ENCODE measurements around the gene LDHB.
"Not testable (repeated sequence)": the region's sequence is repeated elsewhere in the genome, so short reads cannot be mapped to it uniquely, and the experiment has no call there.

LDHB gene

GRCh38 chr12:21672146-21672545, 14.5 kb upstream of the LDHB start:
- in situ Hi-C loops (cut with HindIII; ENCODE audit: low pct_ligation_motif_present, low sequenced_read_pairs), result no loop called here
- Histone ChIP-seq H3K4me3 (ENCODE audit: low read depth, low read length) (no peak overlapping the region), H3K27me3 (replicated peaks) (no peaks in the 10 kb centered on the region), H3K36me3 (replicated peaks) (no peaks in the 10 kb centered on the region), H3K27ac (no peak overlapping the region)
- DNase-seq, result no peak
- TF ChIP-seq, protein P1, sequence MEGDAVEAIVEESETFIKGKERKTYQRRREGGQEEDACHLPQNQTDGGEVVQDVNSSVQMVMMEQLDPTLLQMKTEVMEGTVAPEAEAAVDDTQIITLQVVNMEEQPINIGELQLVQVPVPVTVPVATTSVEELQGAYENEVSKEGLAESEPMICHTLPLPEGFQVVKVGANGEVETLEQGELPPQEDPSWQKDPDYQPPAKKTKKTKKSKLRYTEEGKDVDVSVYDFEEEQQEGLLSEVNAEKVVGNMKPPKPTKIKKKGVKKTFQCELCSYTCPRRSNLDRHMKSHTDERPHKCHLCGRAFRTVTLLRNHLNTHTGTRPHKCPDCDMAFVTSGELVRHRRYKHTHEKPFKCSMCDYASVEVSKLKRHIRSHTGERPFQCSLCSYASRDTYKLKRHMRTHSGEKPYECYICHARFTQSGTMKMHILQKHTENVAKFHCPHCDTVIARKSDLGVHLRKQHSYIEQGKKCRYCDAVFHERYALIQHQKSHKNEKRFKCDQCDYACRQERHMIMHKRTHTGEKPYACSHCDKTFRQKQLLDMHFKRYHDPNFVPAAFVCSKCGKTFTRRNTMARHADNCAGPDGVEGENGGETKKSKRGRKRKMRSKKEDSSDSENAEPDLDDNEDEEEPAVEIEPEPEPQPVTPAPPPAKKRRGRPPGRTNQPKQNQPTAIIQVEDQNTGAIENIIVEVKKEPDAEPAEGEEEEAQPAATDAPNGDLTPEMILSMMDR (IDR thresholded peaks at IDR 0.05; ENCODE audit: low read depth, low read length, missing control alignments), result no peak

GRCh38 chr12:21666722-21667121, 9.1 kb upstream of the LDHB start:
- Histone ChIP-seq H3K27ac (no peak overlapping the region), H3K36me3 (replicated peaks) (no peaks in the 10 kb centered on the region), H3K27me3 (replicated peaks) (no peaks in the 10 kb centered on the region), H3K4me3 (ENCODE audit: low read depth, low read length) (no peak overlapping the region)
- TF ChIP-seq, protein P1 (IDR thresholded peaks at IDR 0.05; ENCODE audit: low read depth, low read length, missing control alignments), result no peak
- no peak for DNase-seq
- in situ Hi-C loops (cut with HindIII; ENCODE audit: low pct_ligation_motif_present, low sequenced_read_pairs), result no loop called here

DNA sequence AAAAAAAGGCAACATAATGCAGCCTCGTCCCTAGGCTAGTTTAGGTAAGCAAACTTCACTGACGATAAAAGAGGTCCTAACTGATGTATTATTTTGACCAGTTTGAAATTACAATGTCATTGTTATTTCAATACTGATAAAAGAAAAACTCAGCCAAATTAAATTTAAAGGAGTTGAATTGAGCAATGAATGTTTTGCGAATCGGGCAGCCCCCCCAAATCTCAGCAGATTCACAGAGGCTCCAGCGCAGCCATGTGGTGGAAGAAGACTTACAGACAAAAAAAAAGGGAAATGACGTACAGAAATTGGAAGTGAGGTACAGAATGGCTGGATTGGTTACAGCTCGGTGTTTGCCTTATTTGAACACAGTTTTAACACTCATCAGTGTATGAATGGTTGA, 8.2 kb upstream of the LDHB start:
- Histone ChIP-seq H3K36me3 (replicated peaks) (no peaks in the 10 kb centered on the region), H3K27me3 (replicated peaks) (no peaks in the 10 kb centered on the region), H3K27ac (no peak overlapping the region), H3K4me3 (ENCODE audit: low read depth, low read length) (no peak overlapping the region)
- TF ChIP-seq, protein P1 (IDR thresholded peaks at IDR 0.05; ENCODE audit: low read depth, low read length, missing control alignments), result no peak
- DNase-seq, result no peak
- in situ Hi-C loops (cut with HindIII; ENCODE audit: low pct_ligation_motif_present, low sequenced_read_pairs), result no loop called here

DNA sequence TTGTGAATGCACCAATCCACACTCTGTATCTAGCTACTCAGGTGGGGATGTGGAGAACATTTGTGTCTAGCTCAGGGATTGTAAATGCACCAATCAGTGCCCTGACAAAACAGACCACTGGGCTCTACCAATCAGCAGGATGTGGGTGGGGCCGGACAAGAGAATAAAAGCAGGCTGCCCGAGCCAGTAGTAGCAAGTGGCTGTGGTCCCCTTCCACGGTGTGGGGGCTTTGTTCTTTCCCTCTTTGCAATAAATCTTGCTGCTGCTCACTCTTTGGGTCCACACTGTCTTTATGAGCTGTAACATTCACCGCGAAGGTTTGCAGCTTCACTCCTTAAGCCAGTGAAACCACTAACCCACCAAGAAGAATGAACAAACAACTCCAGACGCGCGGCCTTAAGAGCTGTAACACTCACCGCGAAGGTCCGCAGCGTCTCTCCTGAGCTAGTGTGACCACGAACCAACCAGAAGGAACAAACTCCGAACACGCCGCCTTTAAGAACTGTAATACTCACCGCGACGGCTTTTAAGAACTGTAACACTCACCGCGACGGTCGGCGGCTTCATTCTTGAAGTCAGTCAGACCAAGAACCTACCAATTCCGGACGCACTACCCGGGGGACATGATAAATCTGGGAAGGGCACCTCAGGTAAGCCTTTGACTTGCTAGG, 4.6 kb upstream of the LDHB start:
- in situ Hi-C loops (cut with HindIII; ENCODE audit: low pct_ligation_motif_present, low sequenced_read_pairs), result no loop called here

GRCh38 chr12:21661396-21662093, 3.9 kb upstream of the LDHB start:
- H3K4me3 ChIP-seq (ENCODE audit: low read depth, low read length); H3K27ac ChIP-seq; H3K36me3 ChIP-seq (replicated peaks); DNase-seq; in situ Hi-C loops (cut with HindIII; ENCODE audit: low pct_ligation_motif_present, low sequenced_read_pairs); H3K27me3 ChIP-seq (replicated peaks): not testable (repeated sequence)

More for the DNA sequence above, 4.6 kb upstream of the LDHB start:
- DNase-seq, result no peak
- H3K27me3 ChIP-seq (replicated peaks), result no peaks in the 10 kb centered on the region
- no peaks in the 10 kb centered on the region for H3K36me3 ChIP-seq (replicated peaks)
- H3K27ac ChIP-seq, result no peak overlapping the region
- H3K4me3 ChIP-seq (ENCODE audit: low read depth, low read length), result no peak overlapping the region
- TF ChIP-seq, protein P1 (IDR thresholded peaks at IDR 0.05; ENCODE audit: low read depth, low read length, missing control alignments), result no peak

- no peak for DNase-seq
- no peaks in the 10 kb centered on the region for H3K27me3 ChIP-seq (replicated peaks)
- H3K4me3 ChIP-seq (ENCODE audit: low read depth, low read length), result no peak overlapping the region
- TF ChIP-seq, protein P1 (IDR thresholded peaks at IDR 0.05; ENCODE audit: low read depth, low read length, missing control alignments), result no peak
- in situ Hi-C loops (cut with HindIII; ENCODE audit: low pct_ligation_motif_present, low sequenced_read_pairs), result no loop called here
- H3K27ac ChIP-seq, result no peak overlapping the region
- H3K36me3 ChIP-seq (replicated peaks), result peaks cover 2% of the 10 kb centered on the region
These were observed 1.7 kb upstream of the LDHB start for GRCh38 chr12:21659383-21659782.
